K562 (cell line): ENCODE results near the gene TMEM154. TPM values are rescaled to one million over a fixed set of nuclear protein-coding genes. Genes with fewer than 3 reads are reported as not detected.

Experiments used
- ATAC-seq: fragments of 200-7000 bp; cut with Tn5 transposase; 3 replicates; pipeline ENCODE4 v1.9.1; 2020; ENCODE audit warnings: moderate library complexity
- BruUV-seq: library from RNA; stranded (reverse); fragments of 400-500 nt; replicated peaks from 2 replicates; lab custom pipeline; 2021; lab: Mats Ljungman, UMichigan
- CTCF ChIA-PET: fragments of 300-600 bp; formaldehyde crosslinking; extraction: SDS; loops from one replicate; lab custom pipeline; 2021; ENCODE audit warnings: low intra/inter-chr PET ratio; lab: Yijun Ruan, JAX
- POLR2A ChIA-PET: fragments of 300-600, 350-650 bp; sonication (Branson Sonifier 250); formaldehyde crosslinking; extraction: SDS; loops from one replicate; lab custom pipeline; 2021; ENCODE audit warnings: antibody characterized with exemption, inconsistent platforms; lab: Yijun Ruan, JAX
- DNase-seq, 4 experiments: peaks; one replicate each; pipeline versions ENCODE4 v3.0.0 to v3.0.0-alpha.2; 2011 to 2018; ENCODE audit warnings: low spot score in 3 of 4, mixed read lengths in 3 of 4; ENCODE audit errors: extremely low read depth in 1 of 4
- FAIRE-seq: peaks from 2 replicates; lab custom pipeline; 2011; peaks lifted over from hg19 to GRCh38; lab: Jason Lieb, UNC
- H2AFZ ChIP-seq: 2 replicates; pipeline ENCODE4 v1.6.0; 2011; ENCODE audit warnings: low read depth, low read length, control low read depth, inconsistent platforms
- H3K27ac ChIP-seq: fragments of 200-600 bp; 3 replicates; pipeline ENCODE4 v1.8.0; 2011; ENCODE audit warnings: low read depth, mild to moderate bottlenecking, control low read depth, inconsistent platforms, low read length, moderate library complexity, mixed read lengths; ENCODE audit errors: extremely low read depth
- H3K27me3 ChIP-seq, 2 experiments: fragments of 300-600 bp in 1 of 2; 2 replicates in 1 of 2; 3 replicates in 1 of 2; pipeline versions ENCODE4 v1.6.0 to v1.8.0; 2011; ENCODE audit warnings: inconsistent platforms in 2 of 2, low read length in 2 of 2, mild to moderate bottlenecking in 1 of 2, mixed read lengths in 1 of 2, moderate library complexity in 1 of 2; ENCODE audit not compliant: control insufficient read depth in 2 of 2, insufficient read depth in 2 of 2
- H3K36me3 ChIP-seq: fragments of 300-600 bp; 3 replicates; pipeline ENCODE4 v1.8.0; 2011; ENCODE audit warnings: mild to moderate bottlenecking, low read length, inconsistent platforms; ENCODE audit not compliant: control insufficient read depth, insufficient read depth
- H3K4me1 ChIP-seq, 2 experiments: fragments of 200-600 bp in 1 of 2; replicated peaks in 1 of 2; 2 replicates in 1 of 2; 3 replicates in 1 of 2; pipeline versions ENCODE4 v1.5.1 to v1.8.0; 2011; ENCODE audit warnings: inconsistent platforms in 2 of 2, low read length in 2 of 2, mild to moderate bottlenecking in 1 of 2, mixed read lengths in 1 of 2, moderate library complexity in 1 of 2; ENCODE audit not compliant: control insufficient read depth in 2 of 2, insufficient read depth in 2 of 2
- H3K4me2 ChIP-seq: 2 replicates; pipeline ENCODE4 v1.6.1; 2011; ENCODE audit warnings: low read length, control low read depth, inconsistent platforms, mixed read lengths; ENCODE audit not compliant: insufficient read depth
- H3K4me3 ChIP-seq: fragments of 200-600 bp; sonication (generic), shearing (Covaris generic); 2 replicates; pipeline ENCODE4 v1.5.1; 2016; ENCODE audit warnings: control low read depth, inconsistent platforms
- H3K79me2 ChIP-seq: fragments of 200-600 bp; 3 replicates; pipeline ENCODE4 v1.8.0; 2011; ENCODE audit warnings: low read length, inconsistent platforms; ENCODE audit not compliant: control insufficient read depth, insufficient read depth
- H3K9ac ChIP-seq, 2 experiments: 2 replicates each; pipeline versions ENCODE4 v1.6.0 to v1.6.1; 2011; ENCODE audit warnings: low read depth in 2 of 2, low read length in 2 of 2, control low read depth in 1 of 2, inconsistent platforms in 1 of 2, mild to moderate bottlenecking in 1 of 2, mixed read lengths in 1 of 2; ENCODE audit not compliant: insufficient read depth in 1 of 2
- H3K9me1 ChIP-seq: one replicate; pipeline ENCODE4 v1.6.0; 2011; ENCODE audit warnings: inconsistent platforms, mild to moderate bottlenecking, low read length, moderate library complexity; ENCODE audit not compliant: control insufficient read depth, insufficient read depth
- H3K9me3 ChIP-seq: replicated peaks from 2 replicates; pipeline ENCODE4 v1.5.1; 2011; ENCODE audit warnings: low read depth, low read length, inconsistent platforms; ENCODE audit not compliant: control insufficient read depth, insufficient read depth
- H4K20me1 ChIP-seq: replicated peaks from 2 replicates; pipeline ENCODE4 v1.6.1; 2011; ENCODE audit warnings: low read length, inconsistent platforms, mixed read lengths; ENCODE audit not compliant: control insufficient read depth, insufficient read depth
- BACH1 ChIP-seq: fragments of 200-800 bp; sonication (Bioruptor generic); IDR thresholded peaks from 2 replicates; pipeline ENCODE4 v1.6.1; 2016; ENCODE audit warnings: missing genetic modification characterization, missing compliant biosample characterization
- CHD2 ChIP-seq: IDR thresholded peaks from 2 replicates; pipeline ENCODE4 v1.6.1; 2011; ENCODE audit warnings: low read depth, low read length
- E2F3 ChIP-seq: fragments of 250-450 bp; sonication (Bioruptor Pico); IDR thresholded peaks from 2 replicates; pipeline ENCODE4 v1.4.0; 2020; ENCODE audit warnings: mild to moderate bottlenecking
- FUS ChIP-seq: fragments of 200-400 bp; formaldehyde crosslinking; optimal IDR thresholded peaks from 2 replicates; pipeline ENCODE3; 2017; ENCODE audit warnings: low read depth, low read length
- KAT8 ChIP-seq: fragments of 450-650 bp; IDR thresholded peaks from 2 replicates; pipeline ENCODE4 v1.6.1; 2016; ENCODE audit warnings: low read depth, mild to moderate bottlenecking
- KDM2B ChIP-seq: fragments of 250-450 bp; sonication (Bioruptor Pico); IDR thresholded peaks from 2 replicates; pipeline ENCODE4 v1.8.0; 2021; ENCODE audit warnings: mild to moderate bottlenecking, moderate library complexity
- MAFG ChIP-seq: fragments of 450-650 bp; conservative IDR thresholded peaks from 2 replicates; pipeline ENCODE4 v1.6.1; 2016; ENCODE audit warnings: missing genetic modification characterization, missing compliant biosample characterization
- MTA2 ChIP-seq: fragments of 450-650 bp; IDR thresholded peaks from 2 replicates; pipeline ENCODE4 v1.6.1; 2016; ENCODE audit warnings: low read depth
- WGBS: fragments of 100-300 bp; shearing (Covaris generic); methylation state at CpG from one replicate; pipeline ENCODE4 v1.1.6; 2016; ENCODE audit warnings: low coverage, mixed read lengths; ENCODE audit not compliant: insufficient coverage; ENCODE audit errors: missing lambda C conversion rate; 5-methylcytosine and 5-hydroxymethylcytosine counted together
- in situ Hi-C: fragments of 300-500 bp; cut with MboI; formaldehyde crosslinking; loops from 4 replicates; pipeline ENCODE4 v1.15.0; 2018; ENCODE audit warnings: inconsistent platforms, mixed read lengths
- intact Hi-C: fragments of 100-400 bp; cut with micrococcal nuclease; formaldehyde crosslinking; loops from 2 replicates; pipeline ENCODE4 v1.14.2; 2022
- polyA plus RNA-seq, 8 experiments: library from polyadenylated mRNA; depleted of rRNA in 4 of 8; stranded (reverse) in 5 of 8; unstranded in 3 of 8; fragments of >200 nt; fragmentation: Nextera tagmentation in 2 of 8; fragmentation: Illumina TruSeq in 1 of 8; extraction: Ambion mirVana in 2 of 8; extraction: Trizol in 1 of 8; gene quantifications; 2 replicates each; pipeline versions ENCODE4 v1.2.1 to v1.2.3, GENCODE V29; 2011 to 2014; ENCODE audit warnings: inconsistent platforms in 1 of 8, missing spikeins in 1 of 8
- total RNA-seq, 7 experiments: library from RNA; depleted of rRNA in 6 of 7; stranded (reverse); fragments of >200 nt in 6 of 7; fragmentation: Illumina TruSeq in 2 of 7; extraction: Trizol in 2 of 7; gene quantifications; 2 replicates each; pipeline versions ENCODE4 v1.2.1 to v1.2.3, GENCODE V29; 2011 to 2021; ENCODE audit warnings: low replicate concordance in 1 of 7

Gene TMEM154
- total and polyA plus RNA-seq, 9 of the 15 experiments (the other 6 are each of a cell fraction or from before 2014, with no cell fraction given) = 0.13 to 1.8 (median 0.58) TPM

DNA sequence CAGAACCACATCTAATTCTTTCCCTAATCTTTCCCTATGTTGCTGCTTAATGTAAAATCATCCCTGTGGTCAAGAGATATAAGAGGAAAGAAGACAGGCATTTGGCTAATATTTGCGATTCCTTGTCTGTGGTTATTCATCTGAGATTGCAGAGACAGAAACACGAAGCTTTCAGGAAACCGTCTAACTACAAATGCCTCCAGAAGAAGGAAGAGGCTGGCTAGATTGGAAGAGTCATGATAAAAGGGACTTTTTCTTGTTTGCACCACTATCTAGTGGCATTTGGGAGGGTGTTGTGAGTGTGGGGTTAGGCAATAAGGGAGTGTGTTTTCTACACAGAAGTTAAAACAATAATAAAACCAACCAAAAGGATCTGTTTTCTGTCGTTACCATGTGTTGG, 43.9 kb downstream of the TMEM154 start:
- Histone ChIP-seq H4K20me1 (no peaks in the 10 kb centered on the region), H3K9me1 (no peaks in the 10 kb centered on the region), H3K27me3 (no peaks in the 10 kb centered on the region), H3K79me2 (no peaks in the 10 kb centered on the region), H3K36me3 (no peaks in the 10 kb centered on the region), H2AFZ (no peak overlapping the region), H3K4me3 (no peak overlapping the region), H3K4me1 (no peaks in the 10 kb centered on the region), H3K9ac (no peak overlapping the region), H3K9me3 (no peaks in the 10 kb centered on the region), H3K4me2 (no peak overlapping the region), H3K27ac (no peak overlapping the region)
- DNase-seq (no peak), ATAC-seq (no peak), FAIRE-seq (no peak)
- CTCF ChIA-PET = interaction anchor here (1.4 kb wide), 1 partner anchor 136 kb away, joined by 8 read pairs; no protein-coding TSS in a partner anchor
- in situ Hi-C loops = loop anchor here (5.0 kb wide), 1 partner anchor 139 kb away; no protein-coding TSS in a partner anchor
- WGBS = 8% methylated on average over 4 of the region's 4 CpGs
- POLR2A ChIA-PET = no interaction called here
- intact Hi-C loops = no loop called here
- BruUV-seq = no TSS peak
- TF ChIP-seq MTA2 (no peak), CHD2 (no peak), MAFG (tag) (no peak), KAT8 (no peak), E2F3 (CRISPR knock-in tag) (no peak), FUS (no peak), BACH1 (tag) (no peak), KDM2B (CRISPR knock-in tag) (no peak)
- TF ChIP-seq, all 486 proteins: peak for 0
